HG03432 (cell line): ENCODE data around the gene FBXW5.
A peak's percentile ranks its signal among the peaks of the same experiment; 100 is the strongest.

Experiments
- ATAC-seq: cut with Tn5 transposase; IDR thresholded peaks from one replicate; pipeline ENCODE4 v1.9.1; 2021; ENCODE audit warnings: mild to moderate bottlenecking, moderate library complexity; ENCODE audit not compliant: unreplicated experiment

FBXW5 gene, protein sequence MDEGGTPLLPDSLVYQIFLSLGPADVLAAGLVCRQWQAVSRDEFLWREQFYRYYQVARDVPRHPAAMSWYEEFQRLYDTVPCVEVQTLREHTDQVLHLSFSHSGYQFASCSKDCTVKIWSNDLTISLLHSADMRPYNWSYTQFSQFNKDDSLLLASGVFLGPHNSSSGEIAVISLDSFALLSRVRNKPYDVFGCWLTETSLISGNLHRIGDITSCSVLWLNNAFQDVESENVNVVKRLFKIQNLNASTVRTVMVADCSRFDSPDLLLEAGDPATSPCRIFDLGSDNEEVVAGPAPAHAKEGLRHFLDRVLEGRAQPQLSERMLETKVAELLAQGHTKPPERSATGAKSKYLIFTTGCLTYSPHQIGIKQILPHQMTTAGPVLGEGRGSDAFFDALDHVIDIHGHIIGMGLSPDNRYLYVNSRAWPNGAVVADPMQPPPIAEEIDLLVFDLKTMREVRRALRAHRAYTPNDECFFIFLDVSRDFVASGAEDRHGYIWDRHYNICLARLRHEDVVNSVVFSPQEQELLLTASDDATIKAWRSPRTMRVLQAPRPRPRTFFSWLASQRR

DNA sequence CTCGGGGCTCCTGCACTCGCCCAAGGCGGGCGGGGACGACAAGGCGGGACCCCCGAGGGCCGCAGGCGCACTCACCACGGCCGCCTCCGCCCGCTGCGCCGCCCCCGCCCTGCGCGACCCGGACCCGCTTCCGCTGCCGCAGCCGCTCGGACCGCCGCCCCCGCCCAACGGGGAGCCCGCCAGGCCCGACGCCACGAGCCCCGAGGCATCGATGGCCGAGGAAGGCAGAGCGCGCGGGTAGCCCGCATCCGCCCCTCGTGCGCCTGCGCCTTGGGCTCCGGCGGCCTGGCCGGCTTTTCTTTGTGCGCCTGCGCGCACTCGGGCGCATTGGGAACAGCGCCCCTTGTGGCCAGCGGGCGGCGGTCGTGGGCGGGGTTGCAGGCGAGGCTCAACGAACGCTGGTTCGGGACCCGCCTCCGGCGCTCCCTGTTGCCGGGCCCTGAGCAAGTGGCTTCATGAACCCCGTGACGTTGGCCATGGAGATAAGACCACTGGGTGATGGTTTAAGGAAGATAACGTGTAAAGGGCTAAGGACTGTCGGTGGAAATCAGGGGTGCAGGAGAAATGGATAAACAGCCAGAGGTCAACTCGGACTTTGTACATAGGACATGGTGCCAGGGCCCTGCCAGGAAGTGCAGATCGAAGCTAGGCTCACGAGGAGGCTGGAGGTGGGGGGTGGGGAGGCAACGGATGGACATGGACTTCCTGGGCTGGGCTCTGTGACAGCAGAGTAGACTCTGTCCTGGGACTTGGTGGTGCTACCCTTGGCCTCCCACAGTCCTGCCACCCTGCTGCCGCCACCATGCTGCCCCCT, at the start of gene FBXW5, which contains the start of gene C8G:
Gene FBXW5 (minus strand): TSS at position 220 of the 814 bp plus-strand sequence. CDS start 655 bp downstream, outside the sequence.
Gene C8G (plus strand): TSS at position 725 of the 814 bp plus-strand sequence. CDS start 78 bp downstream, at position 803.
- peak; percentile 70 for ATAC-seq

DNA sequence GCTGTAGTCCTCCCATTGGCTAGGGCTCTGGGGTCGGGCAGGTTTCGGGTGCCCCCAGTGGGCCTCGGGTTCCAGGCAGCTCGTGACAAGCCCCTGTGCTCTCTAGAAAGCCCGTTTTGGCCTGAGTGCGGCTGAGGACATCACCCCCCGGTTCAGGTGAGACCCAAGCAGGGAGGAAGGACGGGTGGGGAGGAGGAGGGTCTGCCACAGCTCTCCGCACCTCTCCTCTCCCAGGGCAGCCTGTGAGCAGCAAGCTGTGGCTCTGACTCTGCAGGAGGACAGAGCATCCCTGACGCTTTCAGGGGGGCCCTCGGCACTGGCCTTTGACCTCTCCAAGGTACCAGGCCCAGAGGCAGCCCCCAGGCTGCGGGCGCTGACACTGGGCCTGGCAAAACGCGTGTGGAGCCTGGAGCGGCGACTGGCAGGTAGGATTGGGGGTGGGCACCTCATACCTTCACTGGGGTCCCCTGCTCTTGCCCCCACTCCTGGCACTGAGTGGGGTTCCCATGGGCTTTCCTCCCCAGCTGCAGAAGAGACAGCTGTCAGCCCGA, 48.4 kb upstream of the FBXW5 start:
- ATAC-seq, result no peak

DNA sequence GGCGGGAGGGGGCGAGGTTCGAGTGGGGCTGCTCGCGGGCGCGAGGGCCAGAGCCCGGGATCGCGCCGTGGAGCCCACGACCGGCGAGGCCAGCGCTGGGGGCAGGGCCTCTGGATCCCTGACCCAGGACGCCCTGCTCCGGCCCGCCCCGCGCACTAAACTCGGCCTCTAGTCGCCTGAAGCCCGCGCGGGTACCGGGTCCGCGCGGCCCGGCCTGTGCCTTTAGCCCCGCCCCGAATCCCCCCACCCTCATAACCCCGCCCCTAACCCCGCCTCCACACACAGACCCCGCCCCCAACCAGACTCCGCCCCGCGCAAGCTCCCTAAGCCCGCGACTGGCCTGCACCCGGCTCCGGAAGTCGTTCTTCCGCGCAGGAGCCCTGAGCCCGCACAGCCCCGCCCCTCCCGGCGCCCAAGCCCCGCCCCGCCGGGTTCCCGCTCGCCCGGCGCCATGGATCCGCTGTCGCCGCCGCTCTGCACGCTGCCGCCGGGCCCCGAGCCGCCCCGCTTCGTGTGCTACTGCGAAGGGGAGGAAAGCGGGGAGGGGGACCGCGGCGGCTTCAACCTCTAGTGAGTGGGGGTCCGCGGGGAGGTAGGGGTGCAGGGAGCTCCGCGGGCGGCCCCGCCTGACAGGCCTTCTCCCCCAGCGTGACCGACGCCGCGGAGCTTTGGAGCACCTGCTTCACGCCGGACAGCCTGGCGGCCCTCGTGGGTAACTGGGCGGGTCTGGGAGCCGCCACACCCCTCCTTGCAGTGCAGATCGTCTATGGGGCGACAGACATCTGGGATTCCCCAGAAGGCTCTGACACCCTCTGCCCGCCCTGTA, 47.7 kb upstream of the FBXW5 start, which contains the start of gene PAXX:
Gene PAXX (plus strand): TSS at position 430 of the 826 bp plus-strand sequence. CDS start 22 bp downstream, at position 452.
- ATAC-seq, result peak; percentile 74

DNA sequence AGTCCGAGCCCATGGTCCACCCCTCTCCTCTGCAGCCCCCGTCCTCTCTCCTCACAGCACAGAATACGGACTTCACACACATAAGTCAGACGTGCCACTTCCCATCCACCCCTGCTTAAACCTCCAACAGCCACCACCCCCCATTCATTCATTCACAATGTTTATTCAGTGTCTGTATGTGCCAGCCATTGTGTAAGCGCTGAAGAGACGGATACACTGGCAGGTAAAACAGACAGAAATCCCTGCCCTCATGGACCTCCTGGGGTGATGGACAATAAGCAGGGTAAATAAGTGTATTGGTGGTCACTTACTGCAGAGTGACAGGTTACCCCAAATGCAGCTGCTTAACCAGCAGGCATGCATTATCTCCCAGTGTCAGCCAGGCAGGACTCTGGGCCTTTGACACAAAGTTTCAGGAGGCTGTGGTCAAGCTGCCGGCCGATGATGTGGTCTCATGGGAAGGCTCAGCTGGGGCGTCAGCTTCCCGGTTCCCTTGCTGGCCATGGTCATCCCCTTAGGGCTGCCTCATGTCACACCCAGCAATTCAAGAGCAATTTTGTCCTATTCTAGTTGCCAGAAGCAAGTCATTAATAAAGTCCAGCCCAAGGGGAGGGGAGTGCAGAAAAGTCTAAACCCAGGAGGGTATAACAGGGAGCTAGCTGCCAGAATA, 45.8 kb upstream of the FBXW5 start:
- ATAC-seq, result no peak

DNA sequence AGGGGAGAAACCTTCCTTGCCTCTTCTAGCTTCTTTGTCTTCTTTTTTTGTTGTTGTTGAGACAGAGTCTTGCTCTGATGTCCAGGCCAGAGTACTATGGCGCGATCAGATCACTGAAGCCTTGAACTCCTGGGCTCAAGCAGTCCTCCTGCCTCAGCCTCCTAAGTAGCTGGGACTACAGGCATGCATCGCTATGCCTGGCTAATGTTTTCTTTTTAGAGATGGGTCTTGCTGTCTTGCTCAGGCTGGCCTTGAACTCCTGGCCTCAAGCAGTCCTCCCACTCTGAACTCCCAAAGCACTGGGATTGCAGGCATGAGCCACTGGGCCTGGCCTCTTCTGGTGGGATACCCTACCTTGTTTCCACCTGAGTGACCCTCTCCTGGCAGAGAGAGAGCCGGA, 44.3 kb upstream of the FBXW5 start:
- no peak for ATAC-seq

DNA sequence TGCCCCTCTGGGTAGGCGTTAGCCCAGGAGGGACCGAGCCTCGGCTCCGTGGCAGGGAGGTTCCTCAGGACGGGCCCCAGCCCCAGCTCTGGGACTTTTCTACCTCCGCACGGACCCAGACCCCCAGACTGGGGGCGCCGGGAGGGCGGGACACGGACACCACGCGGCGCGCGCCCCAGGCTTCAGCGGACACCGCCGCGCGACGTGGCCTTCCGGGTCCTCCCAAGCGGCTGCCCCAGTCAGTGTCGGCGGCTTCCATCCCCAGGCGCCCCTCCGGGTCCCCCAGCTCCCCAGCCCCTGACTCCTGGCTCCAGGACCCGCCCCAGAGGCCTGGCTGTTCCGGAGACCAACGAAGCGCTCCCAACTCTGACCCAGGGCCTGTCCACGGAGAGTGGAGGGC, 41.3 kb upstream of the FBXW5 start:
- ATAC-seq, result no peak

DNA sequence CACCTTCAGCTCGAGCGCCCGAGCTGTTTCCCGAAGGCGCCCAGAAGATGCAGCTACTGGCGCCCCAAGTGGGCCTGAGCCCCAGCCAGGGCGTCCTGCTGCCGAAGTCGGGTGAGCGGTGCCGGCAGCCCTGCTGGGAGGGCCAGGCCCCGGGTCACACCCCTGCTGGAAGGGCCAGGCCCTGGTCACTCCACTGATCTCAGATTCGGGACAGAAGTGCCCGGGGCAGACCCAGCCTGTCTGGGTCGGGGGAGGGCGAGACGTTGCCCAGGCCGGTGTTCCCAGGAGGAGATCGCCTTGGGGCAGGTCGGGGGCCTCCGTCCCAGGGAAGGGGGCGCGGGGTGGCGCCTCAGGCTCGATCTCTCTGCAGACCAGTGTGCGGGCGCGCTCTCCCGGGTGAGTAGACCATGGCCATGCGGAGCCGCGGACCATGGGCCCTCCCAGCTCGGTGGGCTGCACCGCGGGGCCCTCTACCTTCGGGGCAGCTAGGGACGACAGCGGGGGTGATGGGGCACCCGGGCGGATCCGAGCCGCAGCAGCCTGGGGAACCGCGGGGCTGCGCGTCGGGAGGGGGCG, 40.6 kb upstream of the FBXW5 start:
- ATAC-seq, result no peak

DNA sequence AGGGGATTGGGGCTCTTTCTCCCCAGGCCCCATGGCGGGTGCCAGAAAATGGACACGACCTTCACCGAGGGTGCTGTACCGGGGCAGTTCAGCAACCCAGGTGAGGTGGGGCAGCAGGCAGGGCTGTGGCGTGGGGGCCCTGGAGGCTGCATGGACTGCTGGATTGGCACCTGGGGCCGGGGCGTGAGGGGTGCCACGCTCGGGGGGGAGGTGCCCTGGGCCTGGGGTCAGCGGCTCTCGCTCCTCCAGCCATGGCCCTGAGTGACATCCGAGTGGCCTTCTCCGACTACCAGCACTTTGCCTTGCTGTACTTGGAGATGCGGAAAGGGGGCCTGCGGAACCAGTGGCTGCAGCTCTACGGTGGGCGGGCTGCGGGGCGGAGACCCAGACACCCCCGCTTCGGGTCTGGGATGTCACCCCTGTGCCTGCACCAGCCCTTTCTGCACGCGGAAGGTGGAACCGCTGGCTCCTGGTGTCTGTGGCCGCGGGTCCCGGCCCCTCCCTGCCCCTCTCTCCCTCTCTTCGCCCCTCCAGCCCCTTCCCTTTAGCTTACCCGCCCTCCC, 40.0 kb upstream of the FBXW5 start:
- no peak for ATAC-seq

DNA sequence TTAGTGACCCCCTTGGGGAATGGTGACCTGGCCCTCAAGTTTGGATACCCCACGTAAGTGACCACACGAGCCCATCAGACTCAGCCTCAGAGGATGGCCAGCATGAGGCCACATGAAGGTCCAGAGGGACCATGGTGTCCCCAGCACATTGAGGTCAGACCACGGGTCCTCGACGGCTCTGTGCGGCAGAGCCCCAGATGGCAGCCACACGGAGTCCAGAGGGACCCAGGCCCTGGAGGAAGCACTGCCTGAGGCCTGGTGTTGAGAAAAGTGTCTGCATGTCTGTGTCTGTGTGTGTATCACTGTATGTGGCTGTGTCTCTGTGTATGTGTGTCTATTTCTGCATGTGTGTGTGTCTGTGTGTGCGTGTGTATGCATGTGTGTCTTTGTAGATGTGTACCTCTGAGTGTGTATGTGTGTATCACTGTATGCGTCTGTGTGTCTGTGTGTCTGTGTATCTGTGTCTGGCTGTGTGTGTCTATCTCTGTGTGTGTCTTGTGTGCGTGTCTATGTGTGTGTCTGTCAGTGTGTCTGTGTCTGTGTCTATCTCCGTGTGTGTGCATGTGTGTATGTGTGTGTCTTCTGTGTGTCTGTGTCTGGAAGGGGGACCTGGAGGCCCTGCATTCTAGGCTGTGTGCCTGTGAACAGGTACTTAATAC, 39.2 kb upstream of the FBXW5 start:
- ATAC-seq, result no peak

DNA sequence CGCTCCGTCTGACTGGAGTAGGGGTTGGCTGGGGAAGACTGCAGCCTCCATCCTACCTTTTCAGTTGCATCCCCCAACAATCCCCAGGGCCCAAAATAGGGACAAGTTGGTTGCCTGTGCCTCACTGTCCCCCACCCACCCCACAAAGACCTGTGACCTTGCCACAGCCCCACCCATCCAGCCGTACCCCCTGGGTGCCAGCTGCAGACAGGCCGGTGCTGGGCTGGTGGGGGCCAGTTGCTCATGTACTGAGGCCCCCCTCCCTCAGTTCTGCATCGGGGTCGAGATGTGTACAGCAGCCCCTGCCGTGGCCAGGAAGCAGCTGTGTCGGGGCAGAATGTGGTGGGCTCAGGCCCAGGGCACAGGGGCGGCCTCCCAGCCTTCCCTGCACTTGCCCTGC, 38.6 kb upstream of the FBXW5 start:
- ATAC-seq, result no peak

DNA sequence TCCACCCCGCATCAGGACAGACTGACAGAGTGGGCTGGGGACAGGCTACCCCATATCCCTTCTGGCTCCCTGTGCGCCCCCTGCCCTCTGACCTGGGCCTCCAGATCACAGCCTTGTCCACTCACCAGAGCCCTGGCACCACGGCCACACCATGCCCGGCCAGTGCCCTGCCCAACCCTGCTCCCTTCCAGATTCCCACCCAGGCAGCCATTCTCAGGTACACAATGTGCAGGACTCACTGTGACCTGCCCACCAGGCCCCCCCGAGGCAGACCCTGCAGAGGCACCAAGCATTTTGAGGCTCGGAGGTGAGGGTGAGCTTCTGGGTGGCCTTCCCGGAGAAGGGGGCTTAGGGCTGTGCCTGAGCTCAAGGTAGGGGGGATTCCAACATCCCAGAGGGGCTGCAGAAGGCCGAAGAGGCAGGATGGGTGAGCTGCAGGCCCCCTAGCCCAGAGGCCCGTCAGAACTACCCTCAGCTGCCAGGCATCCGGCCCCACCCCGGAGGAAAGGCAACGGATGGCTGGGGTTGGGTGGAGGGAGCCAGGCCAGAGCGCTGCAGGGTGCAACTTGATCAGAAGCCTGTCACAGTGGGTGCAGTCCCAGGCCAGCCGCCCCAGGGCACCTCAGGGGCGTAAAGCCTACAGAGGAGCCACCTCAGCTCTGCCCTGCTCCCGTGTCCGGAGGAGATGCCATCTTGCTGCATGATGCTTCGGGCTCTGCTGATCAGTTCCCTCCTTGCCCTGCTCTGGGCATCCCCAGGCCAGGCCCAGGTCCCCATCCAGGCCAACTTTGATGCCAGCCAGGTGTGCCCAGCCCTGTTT, 37.9 kb upstream of the FBXW5 start, which contains the start of gene LCNL1:
Gene LCNL1 (plus strand): TSS at position 762 of the 820 bp plus-strand sequence. CDS start 594 bp downstream, outside the sequence.
- no peak for ATAC-seq

DNA sequence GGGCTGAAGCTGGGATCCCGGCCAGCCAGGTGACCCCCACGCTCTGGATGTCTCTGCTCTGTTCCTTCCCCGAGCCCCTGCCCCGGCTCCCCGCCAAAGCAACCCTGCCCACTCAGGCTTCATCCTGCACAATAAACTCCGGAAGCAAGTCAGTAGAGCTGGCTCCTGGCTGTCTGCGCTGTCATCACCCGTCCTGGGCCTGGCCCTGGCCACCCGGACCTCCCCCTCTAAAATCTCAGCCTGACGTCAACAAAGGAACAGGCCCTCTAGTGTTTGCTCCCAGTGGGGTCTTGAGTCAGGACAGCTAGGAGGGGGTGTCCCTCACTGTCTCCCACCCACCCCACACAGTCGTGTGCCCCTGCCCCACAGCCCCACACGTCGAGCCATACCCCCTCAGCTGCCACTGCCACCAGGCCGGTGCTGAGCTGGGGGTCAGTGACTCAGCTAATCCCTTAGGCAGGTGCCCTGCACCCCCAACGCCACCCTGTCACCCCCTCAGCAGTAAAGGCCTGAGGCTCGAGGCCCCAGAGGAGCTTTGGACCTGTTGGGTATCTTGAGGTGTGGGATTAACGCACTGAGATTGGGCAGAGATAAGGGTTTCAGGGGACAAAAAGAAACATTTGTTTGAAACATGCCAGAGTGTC, 37.2 kb upstream of the FBXW5 start:
- ATAC-seq, result no peak

DNA sequence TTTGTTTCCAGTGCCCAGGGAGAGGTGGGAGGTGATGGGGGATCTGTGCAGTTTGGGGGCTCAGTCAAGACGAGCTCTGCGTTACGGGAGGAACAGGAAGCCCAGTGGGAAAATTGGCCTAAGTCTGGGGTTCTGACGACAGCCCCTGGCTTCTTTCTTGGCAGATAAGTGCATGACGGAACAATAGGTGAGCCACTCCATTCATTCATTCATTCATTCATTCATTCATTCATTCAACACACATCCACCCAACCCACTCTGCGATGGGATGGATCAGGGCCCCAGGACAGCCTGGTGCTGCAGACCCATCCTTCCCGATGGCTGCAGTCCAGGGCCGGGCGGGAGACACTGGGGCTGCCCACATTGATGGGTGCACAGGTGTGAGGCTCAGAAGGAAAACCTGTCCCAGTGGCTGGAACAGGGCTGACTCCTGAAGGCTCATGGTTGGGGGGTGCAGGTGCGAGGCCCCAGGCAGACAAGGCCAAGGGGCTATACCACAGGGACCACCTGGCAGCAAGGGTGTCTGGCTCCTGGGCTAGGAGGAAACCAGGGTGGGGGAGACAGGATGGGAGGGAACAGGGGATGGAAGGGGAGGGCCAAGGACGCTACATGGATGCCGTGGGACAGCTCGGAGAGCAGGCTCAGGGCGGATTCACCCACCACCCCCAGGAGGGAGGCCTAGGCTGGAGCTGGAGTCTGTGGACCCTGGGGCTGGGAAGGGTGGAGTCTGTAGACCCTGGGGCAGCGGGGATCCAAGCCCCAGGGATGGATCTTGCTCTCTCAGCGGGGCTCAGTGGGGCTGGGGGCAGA, 36.3 kb upstream of the FBXW5 start:
- no peak for ATAC-seq

DNA sequence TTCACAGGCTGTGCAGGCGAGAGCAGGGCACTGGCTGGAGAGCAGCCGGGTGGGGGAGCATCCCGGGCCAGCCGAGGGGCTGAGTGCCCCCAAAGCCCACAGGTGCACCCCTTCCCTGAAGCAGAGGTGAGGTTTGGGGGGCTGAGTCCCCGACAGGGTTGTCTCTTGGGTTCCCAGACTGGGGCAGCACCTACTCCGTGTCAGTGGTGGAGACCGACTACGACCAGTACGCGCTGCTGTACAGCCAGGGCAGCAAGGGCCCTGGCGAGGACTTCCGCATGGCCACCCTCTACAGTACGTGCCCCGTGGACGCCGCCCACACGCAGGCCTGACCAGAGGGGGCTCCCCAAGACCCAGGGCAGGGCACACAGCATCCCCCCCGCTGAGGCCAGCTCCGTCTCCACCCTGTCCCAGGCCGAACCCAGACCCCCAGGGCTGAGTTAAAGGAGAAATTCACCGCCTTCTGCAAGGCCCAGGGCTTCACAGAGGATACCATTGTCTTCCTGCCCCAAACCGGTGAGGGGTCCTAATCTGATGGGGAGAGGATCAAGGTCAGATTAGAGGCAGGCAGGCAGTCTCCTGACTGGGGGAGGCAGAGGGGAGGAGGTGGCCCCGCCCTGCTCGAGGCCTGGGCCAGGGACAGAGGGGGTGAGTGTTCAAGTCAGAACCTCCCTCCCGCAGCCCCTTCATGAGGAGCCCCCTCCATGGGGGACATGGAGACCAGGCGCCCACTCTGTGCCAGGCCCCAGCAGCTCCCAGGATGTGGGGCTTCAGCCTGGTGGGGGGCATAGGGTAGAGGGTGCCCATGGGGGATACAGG, 35.4 kb upstream of the FBXW5 start:
- ATAC-seq, result no peak

DNA sequence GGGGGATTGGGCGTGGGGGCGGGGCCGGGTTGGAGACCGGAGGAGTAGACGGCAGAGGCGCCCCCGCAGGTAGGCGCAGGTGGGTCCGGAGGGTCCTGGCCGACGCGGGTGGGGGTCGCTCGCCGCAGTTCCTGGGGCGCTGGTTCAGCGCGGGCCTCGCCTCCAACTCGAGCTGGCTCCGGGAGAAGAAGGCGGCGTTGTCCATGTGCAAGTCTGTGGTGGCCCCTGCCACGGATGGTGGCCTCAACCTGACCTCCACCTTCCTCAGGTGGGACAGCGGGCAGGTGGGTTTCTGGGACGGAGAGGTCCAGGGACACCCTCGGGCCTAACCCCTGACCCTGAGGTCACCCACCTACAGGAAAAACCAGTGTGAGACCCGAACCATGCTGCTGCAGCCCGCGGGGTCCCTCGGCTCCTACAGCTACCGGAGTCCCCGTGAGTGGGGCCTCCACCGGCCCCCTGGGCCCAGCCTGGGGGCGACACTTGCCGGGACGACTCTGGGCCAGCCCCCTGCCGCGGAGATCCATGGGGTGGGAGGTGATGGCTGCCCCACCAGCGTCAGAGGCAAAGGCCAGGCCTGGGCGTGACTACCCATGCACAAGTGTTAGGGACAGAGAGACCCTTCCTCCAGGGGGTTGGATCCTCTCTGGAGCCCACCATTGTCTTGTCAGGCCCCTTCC, 34.5 kb upstream of the FBXW5 start:
- ATAC-seq, result no peak
